CD14-positive monocyte (primary cell): ENCODE data around the gene GPC6. TPM values are rescaled to one million over a fixed set of nuclear protein-coding genes. Genes with fewer than 3 reads are reported as not detected.

Source experiments
- DNase-seq, 3 donors: peaks; one replicate each; pipeline ENCODE4 v3.0.0-alpha.2; 2011 to 2022
- H2AFZ ChIP-seq: 2 replicates; pipeline ENCODE4 v1.6.0; 2012; ENCODE audit warnings: mild to moderate bottlenecking, low read depth, low read length, inconsistent platforms; ENCODE audit not compliant: insufficient read depth, poor library complexity, severe bottlenecking
- H3K27ac ChIP-seq, 2 donors: 1 replicate in 1 of 2; 2 replicates in 1 of 2; pipeline ENCODE4 v1.5.1; 2012 to 2013; ENCODE audit warnings: low read length in 2 of 2, control low read depth in 1 of 2, inconsistent platforms in 1 of 2, low read depth in 1 of 2, mild to moderate bottlenecking in 1 of 2
- H3K27me3 ChIP-seq, 2 donors: one replicate each; pipeline versions ENCODE4 v1.6.0 to v1.6.1; 2011 to 2013; ENCODE audit warnings: low read length in 2 of 2; ENCODE audit not compliant: control insufficient read depth in 2 of 2, insufficient read depth in 2 of 2
- H3K36me3 ChIP-seq, 2 donors: replicated peaks in 1 of 2; 1 replicate in 1 of 2; 2 replicates in 1 of 2; pipeline versions ENCODE4 v1.5.1 to v1.6.1; 2012 to 2013; ENCODE audit warnings: low read length in 2 of 2, control low read depth in 1 of 2, inconsistent platforms in 1 of 2, mild to moderate bottlenecking in 1 of 2; ENCODE audit not compliant: insufficient read depth in 2 of 2, control insufficient read depth in 1 of 2
- H3K4me1 ChIP-seq, 2 donors: 1 replicate in 1 of 2; 2 replicates in 1 of 2; pipeline versions ENCODE4 v1.5.1 to v1.6.1; 2012 to 2013; ENCODE audit warnings: low read length in 2 of 2, control low read depth in 1 of 2, inconsistent platforms in 1 of 2, mild to moderate bottlenecking in 1 of 2, moderate library complexity in 1 of 2; ENCODE audit not compliant: insufficient read depth in 2 of 2, control insufficient read depth in 1 of 2
- H3K4me2 ChIP-seq: replicated peaks from 2 replicates; pipeline ENCODE3; 2012; ENCODE audit warnings: low read length, moderate library complexity, mild to moderate bottlenecking; ENCODE audit not compliant: poor library complexity, severe bottlenecking; ENCODE audit errors: extremely low read depth
- H3K4me3 ChIP-seq, 3 experiments: fragments of 200-600 bp in 1 of 3; sonication (generic) in 1 of 3; replicated peaks in 1 of 3; 1 replicate in 2 of 3; 2 replicates in 1 of 3; pipeline ENCODE4 v1.5.1; 2011 to 2013; ENCODE audit warnings: low read length in 3 of 3, mild to moderate bottlenecking in 3 of 3, control low read depth in 2 of 3, low read depth in 2 of 3, inconsistent platforms in 1 of 3, moderate library complexity in 1 of 3
- H3K79me2 ChIP-seq: 2 replicates; pipeline ENCODE4 v1.6.0; 2012; ENCODE audit warnings: mild to moderate bottlenecking, control low read depth, inconsistent platforms, low read length, moderate library complexity; ENCODE audit not compliant: insufficient read depth
- H3K9ac ChIP-seq: 2 replicates; pipeline ENCODE4 v1.6.0; 2017; ENCODE audit warnings: low read length, mild to moderate bottlenecking; ENCODE audit not compliant: insufficient read depth, poor library complexity, severe bottlenecking
- H3K9me3 ChIP-seq, 2 donors: replicated peaks in 1 of 2; 1 replicate in 1 of 2; 2 replicates in 1 of 2; pipeline versions ENCODE4 v1.5.1 to v1.6.1; 2012 to 2013; ENCODE audit warnings: low read length in 2 of 2, control low read depth in 1 of 2; ENCODE audit not compliant: control insufficient read depth in 1 of 2, insufficient read depth in 1 of 2
- H4K20me1 ChIP-seq: 2 replicates; pipeline ENCODE4 v1.6.0; 2012; ENCODE audit warnings: mild to moderate bottlenecking, low read length, control low read depth, moderate library complexity; ENCODE audit not compliant: insufficient read depth
- H3K27ac Mint-ChIP-seq, 7 donors: one replicate each; pipeline ENCODE4 v1.8.0; 2020; ENCODE audit warnings: mild to moderate bottlenecking in 7 of 7, mixed read lengths in 7 of 7, moderate library complexity in 6 of 7, inconsistent platforms in 2 of 7
- H3K27me3 Mint-ChIP-seq, 3 donors: one replicate each; pipeline ENCODE4 v1.8.0; 2021 to 2022; ENCODE audit warnings: low read depth in 3 of 3, mild to moderate bottlenecking in 3 of 3, mixed read lengths in 3 of 3, moderate library complexity in 3 of 3, inconsistent platforms in 1 of 3
- H3K36me3 Mint-ChIP-seq, 2 donors: one replicate each; pipeline ENCODE4 v1.8.0; 2020; ENCODE audit warnings: mixed read lengths in 2 of 2, inconsistent platforms in 1 of 2, mild to moderate bottlenecking in 1 of 2
- H3K4me1 Mint-ChIP-seq: one replicate; pipeline ENCODE4 v1.8.0; 2020; ENCODE audit warnings: mild to moderate bottlenecking, mixed read lengths
- H3K4me3 Mint-ChIP-seq, 2 donors: one replicate each; pipeline ENCODE4 v1.8.0; 2020; ENCODE audit warnings: mild to moderate bottlenecking in 2 of 2, mixed read lengths in 2 of 2, moderate library complexity in 1 of 2
- H3K9me3 Mint-ChIP-seq, 7 donors: one replicate each; pipeline ENCODE4 v1.8.0; 2020 to 2022; ENCODE audit warnings: mixed read lengths in 7 of 7, mild to moderate bottlenecking in 6 of 7, moderate library complexity in 6 of 7, inconsistent platforms in 2 of 7
- CTCF ChIP-seq: fragments of 200-600 bp; IDR thresholded peaks from one replicate; pipeline ENCODE4 v1.8.0; 2022; ENCODE audit warnings: antibody characterized with exemption, mild to moderate bottlenecking
- WGBS: methylation state at CpG from one replicate; pipeline ENCODE4 v1.1.5; 2013; ENCODE audit warnings: missing lambda C conversion rate; ENCODE audit not compliant: insufficient coverage; 5-methylcytosine and 5-hydroxymethylcytosine counted together
- intact Hi-C, 2 donors: fragments of 100-400 bp; cut with micrococcal nuclease; formaldehyde crosslinking; loops; one replicate each; pipeline versions ENCODE4 v1.15.0 to v1.15.1; 2023
- polyA plus RNA-seq, 3 donors: library from polyadenylated mRNA; depleted of rRNA in 1 of 3; unstranded in 2 of 3; stranded (reverse) in 1 of 3; fragments of 300-500 nt in 2 of 3; fragments of >200 nt in 1 of 3; fragmentation: Illumina TruSeq in 2 of 3; gene quantifications; 1 replicate in 2 of 3; 2 replicates in 1 of 3; pipeline ENCODE4 v1.2.3, GENCODE V29; 2012 to 2021

GPC6 gene
- polyA plus RNA-seq, 3 donors, result not detected

GRCh38 chr13:94390881-94391280, 1164.3 kb downstream of the GPC6 start:
- H3K36me3 Mint-ChIP-seq, result no peaks in the 10 kb centered on the region
- H3K4me1 Mint-ChIP-seq, result no peaks in the 10 kb centered on the region
- Histone ChIP-seq H3K4me3 (no peak overlapping the region), H4K20me1 (no peaks in the 10 kb centered on the region), H3K27me3 (no peaks in the 10 kb centered on the region), H3K4me1 (no peaks in the 10 kb centered on the region), H3K36me3 (no peaks in the 10 kb centered on the region), H3K9me3 (no peaks in the 10 kb centered on the region), H3K79me2 (no peaks in the 10 kb centered on the region), H3K4me2 (no peak overlapping the region), H3K9ac (no peak overlapping the region), H3K27ac (no peak overlapping the region), H2AFZ (no peak overlapping the region)
- H3K27ac Mint-ChIP-seq, result no peak overlapping the region
- no peak overlapping the region for H3K4me3 Mint-ChIP-seq
- intact Hi-C loops, result no loop called here
- no peak for TF ChIP-seq CTCF
- DNase-seq, result no peak
- no CpG with 5 or more reads among the region's 2 CpGs for WGBS
- H3K27me3 Mint-ChIP-seq, result peaks cover 2 to 3% (median 2%) of the 10 kb centered on the region in 3 donors
- H3K9me3 Mint-ChIP-seq, result peaks cover 0 to 8% (median 2%) of the 10 kb centered on the region in 7 donors

- no peak overlapping the region for H3K4me2 ChIP-seq
- intact Hi-C loops, result no loop called here
- H3K79me2 ChIP-seq, result no peaks in the 10 kb centered on the region
- Mint-ChIP-seq H3K4me3 (no peak overlapping the region), H3K27ac (no peak overlapping the region), H3K36me3 (no peaks in the 10 kb centered on the region), H3K9me3 (peaks cover 0 to 17% (median 2%) of the 10 kb centered on the region in 7 donors), H3K4me1 (no peaks in the 10 kb centered on the region), H3K27me3 (peaks cover 0 to 2% (median 1%) of the 10 kb centered on the region in 3 donors)
- WGBS, result 84% methylated on average over 4 of the region's 4 CpGs
- TF ChIP-seq CTCF, result no peak
- no peak overlapping the region for H3K9ac ChIP-seq
- H4K20me1 ChIP-seq, result no peaks in the 10 kb centered on the region
- H3K9me3 ChIP-seq, result no peaks in the 10 kb centered on the region
- no peak for DNase-seq
- H2AFZ ChIP-seq, result no peak overlapping the region
- no peaks in the 10 kb centered on the region for H3K36me3 ChIP-seq
- H3K27me3 ChIP-seq, result no peaks in the 10 kb centered on the region
- no peak overlapping the region for H3K27ac ChIP-seq
- H3K4me3 ChIP-seq, result no peak overlapping the region
- no peaks in the 10 kb centered on the region for H3K4me1 ChIP-seq
Observed at GRCh38 chr13:94394723-94395122, 1168.1 kb downstream of the GPC6 start.
